ENCODE measurements around the gene ARHGAP24. TPM values are rescaled to one million over a fixed set of nuclear protein-coding genes. Genes with fewer than 3 reads are reported as not detected.
A peak's percentile ranks its signal among the peaks of the same experiment; 100 is the strongest.

Gene ARHGAP24
- total and polyA plus RNA-seq, 10 of the 15 experiments (the other 5 are each of a cell fraction or from before 2014, with no cell fraction given) = 0.10 to 4.2 (median 0.52) TPM

DNA sequence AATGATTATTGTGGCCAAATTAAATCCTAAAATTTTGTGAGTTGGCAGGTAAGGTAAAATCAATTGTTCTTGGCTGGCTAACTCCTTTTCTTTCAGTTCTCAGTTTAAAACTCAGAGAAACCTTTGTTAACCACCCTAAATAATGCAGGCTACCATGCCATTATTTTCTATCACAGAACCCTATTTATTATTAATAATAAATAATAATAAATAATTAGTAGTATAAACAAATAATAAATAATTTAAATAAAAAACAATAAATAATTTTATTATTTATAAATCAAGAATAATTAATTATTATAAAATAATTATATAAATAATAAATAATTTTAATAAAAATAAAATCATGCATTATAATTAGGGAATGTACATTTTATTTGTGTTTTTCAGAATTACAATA is 390.3 kb downstream of the ARHGAP24 start:
- no peak for FAIRE-seq
- Histone ChIP-seq H4K20me1 (ENCODE audit: control insufficient read depth, insufficient read depth) (no peaks in the 10 kb centered on the region), H3K36me3 (ENCODE audit: control insufficient read depth in 2 of 2, insufficient read depth in 2 of 2, low read length in 1 of 2) (no peaks in the 10 kb centered on the region), H3K4me3 (no peak overlapping the region), H3K4me1 (ENCODE audit: control insufficient read depth, insufficient read depth, low read length) (no peaks in the 10 kb centered on the region), H3K27me3 (replicated peaks in 1 of 2; ENCODE audit: control insufficient read depth in 2 of 2, insufficient read depth in 2 of 2, low read length in 1 of 2) (no peaks in the 10 kb centered on the region), H3K9ac (ENCODE audit: control insufficient read depth, insufficient read depth, low read length) (no peak overlapping the region), H3K4me2 (ENCODE audit: control insufficient read depth, insufficient read depth) (no peak overlapping the region), H2AFZ (ENCODE audit: control insufficient read depth, low read depth, low read length) (no peak overlapping the region), H3K9me3 (replicated peaks; ENCODE audit: control insufficient read depth, insufficient read depth, low read length) (no peaks in the 10 kb centered on the region), H3K79me2 (ENCODE audit: control insufficient read depth, insufficient read depth, low read length) (no peaks in the 10 kb centered on the region), H3K27ac (ENCODE audit: control insufficient read depth, insufficient read depth) (no peak overlapping the region)
- POLR2A ChIA-PET = no interaction called here
- ATAC-seq = no peak
- SMC1A ChIA-PET (ENCODE audit: uncharacterized antibody, unreplicated experiment) = no interaction called here
- intact Hi-C loops (cut with micrococcal nuclease; ENCODE audit: unreplicated experiment) = no loop called here
- no TSS peak for BruUV-seq (replicated peaks)
- RAD21 ChIA-PET (ENCODE audit: unreplicated experiment) = no interaction called here
- in situ Hi-C loops (cut with MboI) = no loop called here
- CTCF ChIA-PET = no interaction called here
- TF ChIP-seq KAT2A (conservative IDR thresholded peaks at IDR 0.05; ENCODE audit: control insufficient read depth, low read depth, low read length) (no peak), JUNB (IDR thresholded peaks at IDR 0.05) (no peak), TCF7 (IDR thresholded peaks at IDR 0.05; ENCODE audit: borderline replicate concordance) (no peak), ZNF217 (IDR thresholded peaks at IDR 0.05) (no peak), ESRRA (IDR thresholded peaks at IDR 0.05; ENCODE audit: low read length) (no peak), GATAD2B (conservative IDR thresholded peaks at IDR 0.05; ENCODE audit: low read depth) (no peak), ZNF24 (IDR thresholded peaks at IDR 0.05) (no peak), CHD2 (IDR thresholded peaks at IDR 0.05; ENCODE audit: borderline replicate concordance, low read depth, low read length) (no peak)
- DNase-seq (ENCODE audit: low read depth, low spot score) = no peak

DNA sequence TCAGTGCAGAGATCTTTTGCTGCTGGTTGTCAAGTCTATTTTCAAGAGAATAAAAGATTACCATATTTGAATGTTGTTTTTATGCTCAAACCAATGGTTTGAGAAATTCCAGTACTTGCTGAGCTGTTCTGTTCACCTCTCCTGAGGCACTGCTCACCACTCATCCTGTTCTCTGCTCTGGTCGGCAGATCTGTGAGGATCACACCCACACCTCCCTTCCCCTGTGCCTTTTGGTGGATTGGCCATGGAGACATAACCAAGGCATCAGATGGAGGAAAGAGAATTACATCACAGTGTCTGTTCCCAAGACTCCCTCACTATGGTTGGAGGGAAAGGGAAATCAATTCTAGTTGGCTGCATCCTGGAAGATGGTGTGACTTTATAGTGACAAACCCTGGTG is 391.6 kb downstream of the ARHGAP24 start:
- Histone ChIP-seq H3K9ac (ENCODE audit: control insufficient read depth, insufficient read depth, low read length) (no peak overlapping the region), H3K79me2 (ENCODE audit: control insufficient read depth, insufficient read depth, low read length) (no peaks in the 10 kb centered on the region), H3K27ac (ENCODE audit: control insufficient read depth, insufficient read depth) (no peak overlapping the region), H3K36me3 (ENCODE audit: control insufficient read depth in 2 of 2, insufficient read depth in 2 of 2, low read length in 1 of 2) (no peaks in the 10 kb centered on the region), H3K4me3 (no peak overlapping the region), H3K9me3 (replicated peaks; ENCODE audit: control insufficient read depth, insufficient read depth, low read length) (no peaks in the 10 kb centered on the region), H3K4me2 (ENCODE audit: control insufficient read depth, insufficient read depth) (no peak overlapping the region), H4K20me1 (ENCODE audit: control insufficient read depth, insufficient read depth) (no peaks in the 10 kb centered on the region), H2AFZ (ENCODE audit: control insufficient read depth, low read depth, low read length) (no peak overlapping the region), H3K4me1 (ENCODE audit: control insufficient read depth, insufficient read depth, low read length) (no peaks in the 10 kb centered on the region), H3K27me3 (replicated peaks in 1 of 2; ENCODE audit: control insufficient read depth in 2 of 2, insufficient read depth in 2 of 2, low read length in 1 of 2) (no peaks in the 10 kb centered on the region)
- ChIA-PET POLR2A (no interaction called here), CTCF (interaction anchor here (0.8 kb wide), 1 partner anchor 10 kb away, joined by 3 read pairs; no protein-coding TSS in a partner anchor), RAD21 (ENCODE audit: unreplicated experiment) (no interaction called here), SMC1A (ENCODE audit: uncharacterized antibody, unreplicated experiment) (no interaction called here)
- DNase-seq (ENCODE audit: low read depth, low spot score) (no peak), FAIRE-seq (no peak), ATAC-seq (peak; percentile 40; the same call in 2 of the 3 replicates)
- intact Hi-C loops (cut with micrococcal nuclease; ENCODE audit: unreplicated experiment) = no loop called here
- WGBS (ENCODE audit: insufficient coverage, insufficient replicate concordance, low lambda C conversion rate, missing lambda C conversion rate) = 0% methylated on average over 1 of the region's 1 CpG
- BruUV-seq (replicated peaks) = no TSS peak
- in situ Hi-C loops (cut with MboI) = no loop called here
- no peak for TF ChIP-seq PAX5 (IDR thresholded peaks at IDR 0.05; ENCODE audit: borderline replicate concordance, low read depth, low read length)
- TF ChIP-seq ATF2 (IDR thresholded peaks at IDR 0.05; ENCODE audit: low read length) = no peak
- no peak for TF ChIP-seq NBN (IDR thresholded peaks at IDR 0.05)
- TF ChIP-seq, protein P1, sequence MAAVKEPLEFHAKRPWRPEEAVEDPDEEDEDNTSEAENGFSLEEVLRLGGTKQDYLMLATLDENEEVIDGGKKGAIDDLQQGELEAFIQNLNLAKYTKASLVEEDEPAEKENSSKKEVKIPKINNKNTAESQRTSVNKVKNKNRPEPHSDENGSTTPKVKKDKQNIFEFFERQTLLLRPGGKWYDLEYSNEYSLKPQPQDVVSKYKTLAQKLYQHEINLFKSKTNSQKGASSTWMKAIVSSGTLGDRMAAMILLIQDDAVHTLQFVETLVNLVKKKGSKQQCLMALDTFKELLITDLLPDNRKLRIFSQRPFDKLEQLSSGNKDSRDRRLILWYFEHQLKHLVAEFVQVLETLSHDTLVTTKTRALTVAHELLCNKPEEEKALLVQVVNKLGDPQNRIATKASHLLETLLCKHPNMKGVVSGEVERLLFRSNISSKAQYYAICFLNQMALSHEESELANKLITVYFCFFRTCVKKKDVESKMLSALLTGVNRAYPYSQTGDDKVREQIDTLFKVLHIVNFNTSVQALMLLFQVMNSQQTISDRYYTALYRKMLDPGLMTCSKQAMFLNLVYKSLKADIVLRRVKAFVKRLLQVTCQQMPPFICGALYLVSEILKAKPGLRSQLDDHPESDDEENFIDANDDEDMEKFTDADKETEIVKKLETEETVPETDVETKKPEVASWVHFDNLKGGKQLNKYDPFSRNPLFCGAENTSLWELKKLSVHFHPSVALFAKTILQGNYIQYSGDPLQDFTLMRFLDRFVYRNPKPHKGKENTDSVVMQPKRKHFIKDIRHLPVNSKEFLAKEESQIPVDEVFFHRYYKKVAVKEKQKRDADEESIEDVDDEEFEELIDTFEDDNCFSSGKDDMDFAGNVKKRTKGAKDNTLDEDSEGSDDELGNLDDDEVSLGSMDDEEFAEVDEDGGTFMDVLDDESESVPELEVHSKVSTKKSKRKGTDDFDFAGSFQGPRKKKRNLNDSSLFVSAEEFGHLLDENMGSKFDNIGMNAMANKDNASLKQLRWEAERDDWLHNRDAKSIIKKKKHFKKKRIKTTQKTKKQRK (IDR thresholded peaks at IDR 0.05; ENCODE audit: low read depth, low read length) = no peak
- no peak for TF ChIP-seq TCF3 (IDR thresholded peaks at IDR 0.05; ENCODE audit: borderline replicate concordance, insufficient read depth, low read depth, low read length)
- no peak for TF ChIP-seq MXI1 (IDR thresholded peaks at IDR 0.05; ENCODE audit: low read depth, low read length)
- no peak for TF ChIP-seq RAD51 (IDR thresholded peaks at IDR 0.05)
- no peak for TF ChIP-seq CBX5 (IDR thresholded peaks at IDR 0.05; ENCODE audit: low read depth)
